GM10248 (cell line): ENCODE data around the gene GALNS.
A peak's percentile ranks its signal among the peaks of the same experiment; 100 is the strongest.

Source experiments
- CTCF ChIA-PET: fragments of 300-600 bp; sonication (Branson Sonifier 250); formaldehyde crosslinking; extraction: SDS; loops from one replicate; lab custom pipeline; 2021; ENCODE audit warnings: antibody characterized with exemption; lab: Yijun Ruan, JAX
- POLR2A ChIA-PET: fragments of 350-650 bp; sonication (Branson Sonifier 250); formaldehyde crosslinking; extraction: SDS; loops from one replicate; lab custom pipeline; 2020; ENCODE audit warnings: antibody characterized with exemption; lab: Yijun Ruan, JAX
- DNase-seq: peaks from one replicate; pipeline ENCODE4 v3.0.0; 2012; ENCODE audit errors: extremely low spot score
- CTCF ChIP-seq: IDR thresholded peaks from 2 replicates; pipeline ENCODE4 v1.5.1; 2012; ENCODE audit warnings: mild to moderate bottlenecking, low read depth; ENCODE audit errors: extremely low read depth, missing control alignments, control extremely low read depth

GALNS gene

DNA sequence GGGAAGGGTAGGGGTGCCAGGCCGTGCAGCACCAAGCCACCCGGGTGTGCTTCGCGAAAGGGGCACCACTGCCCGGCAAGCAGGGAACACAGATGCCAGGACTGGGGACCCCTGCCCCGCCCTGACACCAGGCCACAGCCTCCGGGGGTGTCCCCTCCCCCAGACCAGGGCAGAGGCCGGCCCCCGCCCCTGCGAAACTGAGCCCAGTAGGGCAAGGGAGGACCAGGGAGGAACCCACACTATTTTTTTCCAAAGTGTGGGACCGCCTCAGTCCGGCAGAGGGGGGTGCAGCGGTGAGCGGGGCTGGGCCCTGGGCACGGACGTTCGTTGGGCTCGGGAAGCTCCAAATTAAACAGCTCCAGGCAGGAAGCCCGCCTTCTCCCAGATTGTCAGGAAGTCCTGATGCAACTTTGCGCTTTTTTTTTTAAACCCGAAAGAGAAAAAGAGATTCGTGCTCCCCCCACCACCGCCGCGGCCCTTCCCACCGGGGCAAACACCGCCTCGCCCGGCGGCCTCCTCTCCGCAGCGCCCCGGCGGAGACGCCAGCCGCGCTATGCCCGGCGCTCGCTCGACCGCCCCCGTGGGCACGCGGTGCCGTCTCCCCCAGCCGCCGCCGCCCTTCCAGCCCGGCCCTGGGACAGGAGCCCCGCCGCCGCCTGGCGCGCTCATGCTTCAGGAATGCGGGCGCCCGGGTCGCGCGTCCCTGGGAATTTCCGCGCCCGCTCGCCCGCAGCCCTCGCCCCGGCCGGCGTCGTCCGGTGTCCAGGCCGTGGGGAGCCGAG, 72.5 kb downstream of the GALNS start:
- DNase-seq: peak; percentile 62

GRCh38 chr16:88783391-88784073, 73.2 kb downstream of the GALNS start:
- ChIA-PET CTCF (interaction anchor here (0.9 to 7.8 kb wide), 12 partner anchors 11 to 47 kb away, joined by 3 to 80 read pairs (median 5); partner anchors contain the start of gene APRT), POLR2A (interaction anchor here (0.6 to 0.7 kb wide), 2 partner anchors 27 to 195 kb away, joined by 3 read pairs; no protein-coding TSS in a partner anchor)
- DNase-seq: no peak
- no peak for TF ChIP-seq CTCF

More for the DNA sequence above, 72.5 kb downstream of the GALNS start:
- ChIA-PET CTCF (interaction anchor here (0.9 to 7.8 kb wide), 10 partner anchors 12 to 48 kb away, joined by 3 to 80 read pairs (median 4); partner anchors contain the start of gene APRT), POLR2A (interaction anchor here (1.0 kb wide), 2 partner anchors 11 to 65 kb away, joined by 3 to 5 read pairs; no protein-coding TSS in a partner anchor)
- peak; percentile 50 for TF ChIP-seq CTCF

DNA sequence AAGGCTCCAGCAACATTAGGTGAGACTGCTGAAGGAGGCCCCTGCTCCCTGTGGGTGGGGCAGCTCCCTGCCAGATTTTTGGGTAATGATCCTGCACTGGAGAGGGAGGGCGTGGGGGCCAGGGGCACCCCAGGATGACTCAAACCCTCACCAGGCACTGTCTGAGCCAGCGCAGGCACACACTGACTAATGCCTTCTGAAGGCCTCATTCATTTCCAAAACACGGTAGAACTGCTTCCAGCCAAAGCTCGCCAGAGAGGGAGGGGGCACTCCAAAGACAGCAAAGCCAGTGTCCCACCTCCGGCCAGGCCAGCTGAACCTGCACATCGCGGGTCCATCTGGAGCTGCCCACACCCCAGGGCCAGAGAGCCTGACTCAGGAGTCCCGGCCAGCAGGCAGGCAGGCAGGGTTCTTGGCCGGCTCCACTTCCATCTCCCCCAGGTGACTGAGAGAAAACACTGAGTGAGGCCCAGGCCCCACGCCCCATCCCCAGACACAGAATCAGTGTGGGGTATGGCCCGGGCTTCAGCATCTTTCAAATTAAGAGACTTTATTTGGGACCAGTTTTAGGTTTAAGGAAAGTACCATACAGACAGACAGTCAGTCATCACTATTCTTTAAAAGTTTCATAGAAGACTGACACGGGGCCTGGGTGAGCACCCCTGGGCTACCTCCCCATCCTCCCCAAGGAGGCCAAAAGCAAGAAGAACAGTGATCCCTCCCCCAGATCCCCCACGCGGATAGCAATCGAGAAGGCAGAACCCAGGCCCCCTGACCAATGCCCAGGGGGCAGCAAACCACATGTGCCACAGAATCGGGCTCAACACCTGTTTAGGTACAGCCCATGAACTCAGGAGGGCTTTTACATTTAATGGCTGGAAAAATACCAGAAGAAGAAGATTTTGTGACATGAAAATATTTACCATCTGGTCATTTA, 74.0 kb downstream of the GALNS start:
- CTCF ChIA-PET: interaction anchor here (1.1 to 7.8 kb wide), 12 partner anchors 10 to 158 kb away, joined by 3 to 80 read pairs (median 5); partner anchors contain the start of gene APRT
- no peak for TF ChIP-seq CTCF
- POLR2A ChIA-PET: interaction anchor here (0.6 to 0.7 kb wide), 3 partner anchors 28 to 887 kb away, joined by 3 to 4 read pairs (median 3); no protein-coding TSS in a partner anchor
- no peak for DNase-seq

DNA sequence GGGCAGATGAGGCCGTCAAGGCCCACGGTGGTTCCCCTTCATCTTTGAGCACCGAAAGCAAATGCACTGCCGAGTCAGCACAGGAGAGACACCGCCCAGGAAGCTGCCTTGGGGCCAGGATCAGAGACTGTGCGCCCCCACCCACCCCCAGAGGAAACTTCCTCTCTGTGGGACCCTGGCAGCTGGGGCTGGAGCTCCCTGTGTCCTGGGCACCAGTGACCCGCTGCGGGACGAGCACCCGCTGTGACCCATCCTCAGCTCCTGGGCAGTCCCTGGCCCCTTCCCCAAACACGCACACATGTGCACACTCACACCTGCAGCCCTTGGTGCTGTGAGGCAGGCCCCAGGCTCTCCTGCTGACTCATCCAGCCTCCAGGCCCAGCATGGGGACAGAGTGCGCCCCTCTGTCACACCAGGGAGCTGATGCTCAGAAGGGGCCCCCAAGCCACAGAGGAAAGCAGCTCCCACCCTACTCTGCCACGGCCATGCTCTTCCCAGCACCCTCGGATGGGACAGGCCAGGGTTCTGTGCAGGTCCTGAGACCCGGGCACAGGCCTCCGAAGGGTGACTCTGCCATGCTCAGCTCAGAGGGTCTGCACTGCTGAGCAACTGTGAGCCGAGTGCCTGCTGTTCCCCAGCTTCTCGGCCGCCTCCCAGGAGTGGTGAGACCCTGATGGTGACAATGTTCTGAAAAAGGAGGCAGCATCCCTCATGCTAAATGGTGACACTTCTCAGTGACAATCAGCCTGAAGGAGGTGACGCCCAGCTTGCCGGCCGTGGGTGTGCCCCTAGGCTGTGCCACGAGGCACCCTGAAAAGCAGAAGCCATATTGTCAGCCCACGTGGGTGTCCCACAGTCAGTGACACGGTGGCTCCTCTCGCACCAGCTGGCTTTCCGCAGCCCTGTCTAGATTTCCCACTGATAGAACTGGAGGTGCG, 75.3 kb downstream of the GALNS start:
- POLR2A ChIA-PET: interaction anchor here (0.5 to 1.1 kb wide), 5 partner anchors 12 to 79 kb away, joined by 3 to 4 read pairs (median 3); no protein-coding TSS in a partner anchor

More for the DNA sequence above, 75.3 kb downstream of the GALNS start:
- CTCF ChIA-PET: interaction anchor here (1.0 to 7.8 kb wide), 16 partner anchors 9 to 386 kb away, joined by 3 to 80 read pairs (median 6); no protein-coding TSS in a partner anchor
- no peak for TF ChIP-seq CTCF
- peak; percentile 78 for DNase-seq
